ENCODE data around the gene FGL2.

Gene FGL2

DNA sequence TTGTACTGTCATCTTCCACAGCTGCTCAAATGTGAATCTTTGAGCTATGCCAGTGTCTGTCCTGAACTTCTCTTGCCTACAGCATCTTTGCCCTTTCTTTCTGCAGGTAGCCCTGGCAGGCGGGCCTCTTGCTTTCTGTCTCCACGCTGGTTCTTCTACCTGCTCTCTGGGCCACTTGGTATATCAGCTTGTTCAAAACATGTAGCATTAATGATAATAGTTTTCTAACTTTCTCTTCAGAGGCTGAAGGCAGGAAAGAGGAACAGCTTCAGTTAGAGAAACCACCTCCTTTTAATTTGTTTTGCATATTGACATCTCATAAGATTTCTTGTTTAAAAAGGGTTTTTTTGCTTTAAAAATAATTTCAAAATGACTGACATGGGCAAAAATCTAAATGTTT, 923 bp upstream of the FGL2 start:
- DNase-seq (ENCODE audit: low spot score) = peak; percentile 16
- in situ Hi-C loops (cut with MboI; ENCODE audit: low sequenced_read_pairs, unreplicated experiment) = no loop called here
- TF ChIP-seq, protein P1, sequence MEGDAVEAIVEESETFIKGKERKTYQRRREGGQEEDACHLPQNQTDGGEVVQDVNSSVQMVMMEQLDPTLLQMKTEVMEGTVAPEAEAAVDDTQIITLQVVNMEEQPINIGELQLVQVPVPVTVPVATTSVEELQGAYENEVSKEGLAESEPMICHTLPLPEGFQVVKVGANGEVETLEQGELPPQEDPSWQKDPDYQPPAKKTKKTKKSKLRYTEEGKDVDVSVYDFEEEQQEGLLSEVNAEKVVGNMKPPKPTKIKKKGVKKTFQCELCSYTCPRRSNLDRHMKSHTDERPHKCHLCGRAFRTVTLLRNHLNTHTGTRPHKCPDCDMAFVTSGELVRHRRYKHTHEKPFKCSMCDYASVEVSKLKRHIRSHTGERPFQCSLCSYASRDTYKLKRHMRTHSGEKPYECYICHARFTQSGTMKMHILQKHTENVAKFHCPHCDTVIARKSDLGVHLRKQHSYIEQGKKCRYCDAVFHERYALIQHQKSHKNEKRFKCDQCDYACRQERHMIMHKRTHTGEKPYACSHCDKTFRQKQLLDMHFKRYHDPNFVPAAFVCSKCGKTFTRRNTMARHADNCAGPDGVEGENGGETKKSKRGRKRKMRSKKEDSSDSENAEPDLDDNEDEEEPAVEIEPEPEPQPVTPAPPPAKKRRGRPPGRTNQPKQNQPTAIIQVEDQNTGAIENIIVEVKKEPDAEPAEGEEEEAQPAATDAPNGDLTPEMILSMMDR (IDR thresholded peaks at IDR 0.05; ENCODE audit: borderline replicate concordance, control extremely low read depth, extremely low read depth, insufficient read depth, missing control alignments) = no peak

DNA sequence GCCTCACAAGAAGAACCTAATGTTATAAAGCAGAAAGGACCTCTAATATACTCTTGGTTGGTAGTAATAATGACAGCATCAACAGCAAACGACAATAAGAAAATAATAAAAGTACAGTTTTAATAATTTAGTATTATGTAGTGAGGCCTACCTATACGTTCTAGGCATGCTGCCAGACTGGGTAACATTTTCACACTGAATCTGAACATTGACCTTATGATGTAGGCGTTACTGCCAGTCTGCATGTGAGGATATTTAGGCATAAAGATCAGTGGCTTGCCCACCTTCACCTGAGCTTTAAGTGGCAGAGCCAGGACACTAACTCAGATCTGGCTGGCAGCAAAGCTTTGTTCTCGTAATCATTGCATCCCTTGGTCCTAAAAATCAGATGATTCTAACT, 2.5 kb downstream of the FGL2 start:
- in situ Hi-C loops (cut with MboI; ENCODE audit: low sequenced_read_pairs, unreplicated experiment) = no loop called here
- TF ChIP-seq, protein P1 (IDR thresholded peaks at IDR 0.05; ENCODE audit: borderline replicate concordance, control extremely low read depth, extremely low read depth, insufficient read depth, missing control alignments) = no peak

DNA sequence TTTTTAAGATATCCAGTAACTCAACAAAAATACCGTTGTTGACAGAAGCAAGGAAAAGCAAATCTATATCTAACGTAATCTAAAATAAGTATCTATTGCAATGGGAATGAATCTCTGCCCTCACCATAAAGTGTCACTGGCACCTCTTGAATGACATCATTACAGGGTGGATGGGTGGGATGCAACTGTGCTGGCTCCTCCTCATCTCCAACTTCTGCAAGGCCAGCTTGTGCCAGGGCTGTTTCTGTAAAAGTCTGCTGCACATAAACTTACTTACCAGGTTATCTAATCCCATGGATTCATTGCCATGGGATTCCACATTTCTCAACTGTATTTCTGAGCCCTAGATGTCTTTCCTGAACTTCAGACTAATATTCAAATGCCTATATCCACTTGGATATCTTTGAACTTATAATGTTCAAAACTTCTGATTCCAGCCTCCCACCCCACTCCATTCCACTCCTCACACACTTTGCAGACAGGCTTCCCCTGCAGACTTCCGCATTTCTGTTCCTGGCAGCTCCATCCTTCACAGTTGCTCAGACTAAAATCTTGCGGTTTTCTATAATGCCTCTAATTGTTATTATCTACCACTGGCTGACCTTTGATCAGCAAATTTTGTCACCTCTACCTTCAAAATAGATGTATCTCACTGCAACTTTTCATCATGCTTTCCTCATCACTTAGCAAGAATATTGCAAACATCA, 10.7 kb downstream of the FGL2 start:
- in situ Hi-C loops (cut with MboI; ENCODE audit: low sequenced_read_pairs, unreplicated experiment) = no loop called here
- TF ChIP-seq, protein P1 (IDR thresholded peaks at IDR 0.05; ENCODE audit: borderline replicate concordance, control extremely low read depth, extremely low read depth, insufficient read depth, missing control alignments) = no peak
- DNase-seq (ENCODE audit: low spot score) = no peak

More for the DNA sequence above, 2.5 kb downstream of the FGL2 start:
- no peak for DNase-seq (ENCODE audit: low spot score)

DNA sequence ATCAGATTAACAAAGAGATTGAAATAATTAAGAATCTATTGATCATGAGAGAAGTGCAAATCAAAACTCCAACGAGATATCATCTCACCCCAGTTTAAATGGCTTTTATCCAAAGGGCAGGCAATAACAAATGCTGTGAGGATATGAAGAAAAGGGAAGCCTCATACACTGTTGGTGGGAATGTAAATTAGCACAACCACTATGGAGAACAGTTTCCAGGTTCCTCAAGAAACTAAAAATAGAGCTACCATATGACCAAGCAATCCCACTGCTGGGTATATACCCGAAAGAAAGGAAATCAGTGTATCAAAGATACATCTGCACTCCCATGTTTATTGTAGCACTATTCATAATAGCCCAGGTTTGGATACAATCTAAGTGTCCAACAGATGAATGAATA, 13.8 kb downstream of the FGL2 start:
- in situ Hi-C loops (cut with MboI; ENCODE audit: low sequenced_read_pairs, unreplicated experiment) = no loop called here
- DNase-seq (ENCODE audit: low spot score) = no peak
- TF ChIP-seq, protein P1 (IDR thresholded peaks at IDR 0.05; ENCODE audit: borderline replicate concordance, control extremely low read depth, extremely low read depth, insufficient read depth, missing control alignments) = no peak

GRCh38 chr7:77184990-77185389, 14.6 kb downstream of the FGL2 start:
- in situ Hi-C loops (cut with MboI; ENCODE audit: low sequenced_read_pairs, unreplicated experiment) = no loop called here
- DNase-seq (ENCODE audit: low spot score) = no peak
- TF ChIP-seq, protein P1 (IDR thresholded peaks at IDR 0.05; ENCODE audit: borderline replicate concordance, control extremely low read depth, extremely low read depth, insufficient read depth, missing control alignments) = no peak

- TF ChIP-seq, protein P1 (IDR thresholded peaks at IDR 0.05; ENCODE audit: borderline replicate concordance, control extremely low read depth, extremely low read depth, insufficient read depth, missing control alignments) = no peak
- in situ Hi-C loops (cut with MboI; ENCODE audit: low sequenced_read_pairs, unreplicated experiment) = no loop called here
- no peak for DNase-seq (ENCODE audit: low spot score)
Measured at GRCh38 chr7:77184463-77184862, 15.2 kb downstream of the FGL2 start.
